Measurements from ENCODE around the gene FBXO45. TPM values are rescaled to one million over a fixed set of nuclear protein-coding genes. Genes with fewer than 3 reads are reported as not detected.

Gene FBXO45
- total RNA-seq, 1 donor from 2014 or later = 23.1 TPM

DNA sequence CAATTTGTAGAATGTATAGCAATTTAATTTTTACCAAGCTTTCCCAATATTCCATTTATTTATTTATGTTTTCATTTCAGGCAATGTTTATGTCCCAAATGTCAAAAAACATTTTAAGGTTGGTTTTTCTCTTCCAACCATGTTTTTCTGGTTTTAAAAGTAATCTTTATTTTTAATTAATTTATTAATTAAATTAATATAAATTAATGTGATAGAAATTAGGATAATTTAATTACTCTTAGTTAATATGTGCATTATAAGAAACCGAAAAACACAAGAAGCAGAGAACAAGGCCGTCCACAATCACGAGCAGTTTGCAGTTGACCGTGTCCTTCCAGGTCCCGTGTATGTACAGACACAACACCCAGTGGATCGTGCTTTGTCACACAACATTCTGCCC lies 34.2 kb downstream of the FBXO45 start:
- H3K36me3 Mint-ChIP-seq = no peaks in the 10 kb centered on the region
- H3K79me2 ChIP-seq (ENCODE audit: low read depth) = no peaks in the 10 kb centered on the region
- H3K4me1 ChIP-seq = no peaks in the 10 kb centered on the region
- no peaks in the 10 kb centered on the region for H3K9me3 ChIP-seq (ENCODE audit: low read depth)
- TF ChIP-seq EZH2 (IDR thresholded peaks at IDR 0.05) (no peak), EZH2phosphoT487 (IDR thresholded peaks at IDR 0.05) (no peak)
- TF ChIP-seq, protein P1, sequence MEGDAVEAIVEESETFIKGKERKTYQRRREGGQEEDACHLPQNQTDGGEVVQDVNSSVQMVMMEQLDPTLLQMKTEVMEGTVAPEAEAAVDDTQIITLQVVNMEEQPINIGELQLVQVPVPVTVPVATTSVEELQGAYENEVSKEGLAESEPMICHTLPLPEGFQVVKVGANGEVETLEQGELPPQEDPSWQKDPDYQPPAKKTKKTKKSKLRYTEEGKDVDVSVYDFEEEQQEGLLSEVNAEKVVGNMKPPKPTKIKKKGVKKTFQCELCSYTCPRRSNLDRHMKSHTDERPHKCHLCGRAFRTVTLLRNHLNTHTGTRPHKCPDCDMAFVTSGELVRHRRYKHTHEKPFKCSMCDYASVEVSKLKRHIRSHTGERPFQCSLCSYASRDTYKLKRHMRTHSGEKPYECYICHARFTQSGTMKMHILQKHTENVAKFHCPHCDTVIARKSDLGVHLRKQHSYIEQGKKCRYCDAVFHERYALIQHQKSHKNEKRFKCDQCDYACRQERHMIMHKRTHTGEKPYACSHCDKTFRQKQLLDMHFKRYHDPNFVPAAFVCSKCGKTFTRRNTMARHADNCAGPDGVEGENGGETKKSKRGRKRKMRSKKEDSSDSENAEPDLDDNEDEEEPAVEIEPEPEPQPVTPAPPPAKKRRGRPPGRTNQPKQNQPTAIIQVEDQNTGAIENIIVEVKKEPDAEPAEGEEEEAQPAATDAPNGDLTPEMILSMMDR (IDR thresholded peaks at IDR 0.05) = no peak
- H3K27me3 ChIP-seq = no peaks in the 10 kb centered on the region
- H3K4me3 ChIP-seq = no peak overlapping the region
- peaks cover 2% of the 10 kb centered on the region for H3K4me1 Mint-ChIP-seq
- H3K4me3 Mint-ChIP-seq = no peak overlapping the region
- DNase-seq (ENCODE audit: low spot score) = no peak
- H3K4me2 ChIP-seq = no peak overlapping the region
- no peak overlapping the region for H3K9ac ChIP-seq
- H3K27me3 Mint-ChIP-seq (ENCODE audit: insufficient read depth, low read depth) = peaks cover 3% of the 10 kb centered on the region
- H3K9me3 Mint-ChIP-seq = peaks cover 3% of the 10 kb centered on the region
- no peak overlapping the region for H2AFZ ChIP-seq (replicated peaks)
- no peaks in the 10 kb centered on the region for H4K20me1 ChIP-seq (ENCODE audit: low read depth)
- no peak overlapping the region for H3K27ac ChIP-seq
- no peaks in the 10 kb centered on the region for H3K36me3 ChIP-seq
- no peak overlapping the region for H3K27ac Mint-ChIP-seq
- H3F3A ChIP-seq (ENCODE audit: low read depth) = no peaks in the 10 kb centered on the region

DNA sequence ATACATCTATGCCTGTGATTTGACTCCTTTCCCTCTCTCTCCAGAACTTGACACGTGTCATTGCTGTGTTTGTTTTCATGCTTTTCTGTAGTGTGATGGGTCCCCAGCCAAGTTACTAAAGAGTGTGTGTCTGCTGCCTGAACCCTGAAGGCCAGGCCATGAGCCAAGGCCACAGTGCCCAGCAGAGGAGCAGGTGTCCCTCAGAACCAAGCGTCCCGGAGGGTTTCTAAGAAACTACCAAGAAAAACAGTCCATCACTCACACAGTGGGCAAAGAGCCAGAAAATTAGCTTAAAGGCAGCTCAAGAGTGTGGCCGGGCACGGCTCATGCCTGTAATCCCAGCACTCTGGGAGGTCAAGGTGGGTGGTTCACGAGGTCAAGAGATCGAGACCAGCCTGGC lies 35.2 kb downstream of the FBXO45 start:
- Mint-ChIP-seq H3K27ac (peak overlapping the region; percentile 18), H3K27me3 (ENCODE audit: insufficient read depth, low read depth) (no peaks in the 10 kb centered on the region), H3K4me3 (no peak overlapping the region), H3K4me1 (peaks cover 2% of the 10 kb centered on the region), H3K9me3 (no peaks in the 10 kb centered on the region), H3K36me3 (no peaks in the 10 kb centered on the region)
- H3K4me1 ChIP-seq = no peaks in the 10 kb centered on the region
- no peak overlapping the region for H3K9ac ChIP-seq
- no peaks in the 10 kb centered on the region for H3K79me2 ChIP-seq (ENCODE audit: low read depth)
- no peaks in the 10 kb centered on the region for H4K20me1 ChIP-seq (ENCODE audit: low read depth)
- H3K36me3 ChIP-seq = no peaks in the 10 kb centered on the region
- H3K27me3 ChIP-seq = no peaks in the 10 kb centered on the region
- H3F3A ChIP-seq (ENCODE audit: low read depth) = no peaks in the 10 kb centered on the region
- no peak overlapping the region for H3K4me3 ChIP-seq
- TF ChIP-seq EZH2 (IDR thresholded peaks at IDR 0.05) (no peak), EZH2phosphoT487 (IDR thresholded peaks at IDR 0.05) (no peak)
- TF ChIP-seq, protein P1 (IDR thresholded peaks at IDR 0.05) = no peak
- no peak overlapping the region for H2AFZ ChIP-seq (replicated peaks)
- H3K9me3 ChIP-seq (ENCODE audit: low read depth) = no peaks in the 10 kb centered on the region
- no peak for DNase-seq (ENCODE audit: low spot score)
- no peak overlapping the region for H3K4me2 ChIP-seq
- no peak overlapping the region for H3K27ac ChIP-seq

DNA sequence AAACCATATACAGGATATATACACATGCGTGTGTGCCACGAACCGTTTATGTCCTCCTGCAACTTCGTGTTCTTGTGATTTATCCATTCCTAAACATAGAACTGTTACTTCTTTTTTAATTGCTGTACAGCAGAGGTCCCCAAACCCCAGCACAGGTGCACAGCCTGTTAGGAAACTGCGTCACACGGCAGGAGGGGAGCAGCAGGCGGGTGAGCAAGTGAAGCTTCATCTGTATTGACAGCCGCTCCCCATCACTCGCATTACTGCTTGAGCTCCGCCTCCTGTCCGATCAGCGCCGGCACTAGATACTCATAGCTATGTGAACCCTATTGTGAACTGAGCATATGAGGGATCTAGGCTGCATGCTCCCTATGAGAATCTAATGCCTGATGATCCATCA lies 36.1 kb downstream of the FBXO45 start:
- H4K20me1 ChIP-seq (ENCODE audit: low read depth) = no peaks in the 10 kb centered on the region
- H3K27ac ChIP-seq = no peak overlapping the region
- H3K79me2 ChIP-seq (ENCODE audit: low read depth) = no peaks in the 10 kb centered on the region
- Mint-ChIP-seq H3K36me3 (no peaks in the 10 kb centered on the region), H3K27me3 (ENCODE audit: insufficient read depth, low read depth) (no peaks in the 10 kb centered on the region), H3K9me3 (no peaks in the 10 kb centered on the region), H3K4me1 (peaks cover 5% of the 10 kb centered on the region), H3K27ac (no peak overlapping the region), H3K4me3 (no peak overlapping the region)
- peaks cover 2% of the 10 kb centered on the region for H3K4me1 ChIP-seq
- no peak for TF ChIP-seq EZH2 (IDR thresholded peaks at IDR 0.05)
- no peaks in the 10 kb centered on the region for H3K27me3 ChIP-seq
- H3K9me3 ChIP-seq (ENCODE audit: low read depth) = no peaks in the 10 kb centered on the region
- no peak overlapping the region for H3K4me2 ChIP-seq
- no peaks in the 10 kb centered on the region for H3F3A ChIP-seq (ENCODE audit: low read depth)
- DNase-seq (ENCODE audit: low spot score) = no peak
- no peak overlapping the region for H3K4me3 ChIP-seq
- H3K9ac ChIP-seq = no peak overlapping the region
- peak overlapping the region; percentile 34 for H2AFZ ChIP-seq (replicated peaks)
- H3K36me3 ChIP-seq = no peaks in the 10 kb centered on the region

DNA sequence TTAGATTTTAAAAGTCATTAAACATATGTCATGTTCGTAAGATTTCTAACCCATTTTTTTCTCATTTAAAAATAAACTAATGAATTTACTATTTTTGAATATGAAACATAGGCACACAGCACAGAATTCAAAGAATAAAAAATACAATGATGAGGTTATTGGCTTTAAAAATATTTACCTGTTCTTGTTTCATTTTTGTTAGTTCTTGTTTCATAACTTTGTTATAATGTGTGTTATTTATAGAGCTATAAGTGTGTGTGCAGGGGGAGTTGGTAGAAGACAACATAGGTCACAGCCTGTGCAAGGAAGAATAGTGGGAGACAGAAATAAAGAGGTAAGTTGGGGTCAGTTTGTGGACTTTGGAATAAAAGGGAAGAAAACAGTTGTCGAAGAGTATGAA lies 40.2 kb downstream of the FBXO45 start:
- H3K4me3 ChIP-seq = no peak overlapping the region
- Mint-ChIP-seq H3K27me3 (ENCODE audit: insufficient read depth, low read depth) (peaks cover 2% of the 10 kb centered on the region), H3K27ac (no peak overlapping the region), H3K4me3 (no peak overlapping the region), H3K4me1 (peaks cover 14% of the 10 kb centered on the region), H3K36me3 (no peaks in the 10 kb centered on the region), H3K9me3 (no peaks in the 10 kb centered on the region)
- H3K9ac ChIP-seq = no peak overlapping the region
- no peaks in the 10 kb centered on the region for H3K36me3 ChIP-seq
- H3K79me2 ChIP-seq (ENCODE audit: low read depth) = no peaks in the 10 kb centered on the region
- peak overlapping the region; percentile 38 for H2AFZ ChIP-seq (replicated peaks)
- no peaks in the 10 kb centered on the region for H3K27me3 ChIP-seq
- H4K20me1 ChIP-seq (ENCODE audit: low read depth) = no peaks in the 10 kb centered on the region
- no peaks in the 10 kb centered on the region for H3K9me3 ChIP-seq (ENCODE audit: low read depth)
- no peak overlapping the region for H3K27ac ChIP-seq
- TF ChIP-seq EZH2 (IDR thresholded peaks at IDR 0.05) = no peak
- TF ChIP-seq, protein P1 (IDR thresholded peaks at IDR 0.05) = no peak
- no peak for TF ChIP-seq EZH2phosphoT487 (IDR thresholded peaks at IDR 0.05)
- no peak for DNase-seq (ENCODE audit: low spot score)
- H3K4me2 ChIP-seq = no peak overlapping the region
- H3F3A ChIP-seq (ENCODE audit: low read depth) = no peaks in the 10 kb centered on the region
- H3K4me1 ChIP-seq = peaks cover 3% of the 10 kb centered on the region
